HCT116 (cell line): ENCODE data around the gene LAMTOR3.

Experiments
- POLR2A ChIP-seq: IDR thresholded peaks from 2 replicates; pipeline ENCODE4 v1.7.0; 2011; ENCODE audit warnings: borderline replicate concordance; ENCODE audit not compliant: insufficient read depth, insufficient read length; ENCODE audit errors: extremely low read depth
- ZFX ChIP-seq: fragments of 450-650 bp; IDR thresholded peaks from 2 replicates; pipeline ENCODE4 v1.6.1; 2017
- TF ChIP-seq, protein P1 (sequence below), 3 experiments: fragments of 200-600 bp in 1 of 3; sonication (generic) in 1 of 3; IDR thresholded peaks in 2 of 3; conservative IDR thresholded peaks in 1 of 3; 2 replicates each; pipeline ENCODE4 v1.5.1; 2012 to 2017; ENCODE audit warnings: low read depth in 2 of 3, low read length in 2 of 3, antibody characterized with exemption in 1 of 3, borderline replicate concordance in 1 of 3, control low read depth in 1 of 3, mild to moderate bottlenecking in 1 of 3, mixed read lengths in 1 of 3, mixed run types in 1 of 3, moderate library complexity in 1 of 3; ENCODE audit not compliant: insufficient read depth in 1 of 3
- TF ChIP-seq, protein P2 (sequence below): IDR thresholded peaks from 2 replicates; pipeline ENCODE4 v1.6.1; 2011; ENCODE audit warnings: mild to moderate bottlenecking, low read length, moderate library complexity; ENCODE audit not compliant: insufficient replicate concordance; ENCODE audit errors: extremely low read depth
- TF ChIP-seq, protein P3 (sequence below): IDR thresholded peaks from 2 replicates; pipeline ENCODE4 v1.6.1; 2012
- TF ChIP-seq, protein P4 (sequence below): IDR thresholded peaks from 2 replicates; pipeline ENCODE4 v1.6.1; 2012; ENCODE audit warnings: low read depth

DNA sequence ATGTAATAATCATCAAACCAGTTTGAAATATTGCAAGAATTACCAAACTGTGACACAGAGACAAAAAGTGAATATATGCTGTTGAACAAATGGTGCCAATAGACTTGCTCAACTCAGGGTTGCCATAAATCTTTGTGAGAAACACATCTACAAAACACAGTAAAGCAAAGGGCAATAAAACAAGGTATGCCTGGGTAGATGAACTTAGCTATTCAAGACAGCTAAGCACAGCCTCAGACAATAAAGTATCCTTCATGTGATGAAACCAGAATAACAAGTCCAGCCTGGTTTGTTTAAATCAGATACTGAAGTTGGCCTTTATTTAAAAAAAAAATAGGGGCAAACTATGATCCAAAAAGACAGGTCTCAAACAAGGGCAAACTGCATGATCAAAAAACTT is 19.2 kb downstream of the LAMTOR3 start:
- TF ChIP-seq ZFX, result no peak
- no peak for TF ChIP-seq POLR2A
- TF ChIP-seq, protein P1, sequence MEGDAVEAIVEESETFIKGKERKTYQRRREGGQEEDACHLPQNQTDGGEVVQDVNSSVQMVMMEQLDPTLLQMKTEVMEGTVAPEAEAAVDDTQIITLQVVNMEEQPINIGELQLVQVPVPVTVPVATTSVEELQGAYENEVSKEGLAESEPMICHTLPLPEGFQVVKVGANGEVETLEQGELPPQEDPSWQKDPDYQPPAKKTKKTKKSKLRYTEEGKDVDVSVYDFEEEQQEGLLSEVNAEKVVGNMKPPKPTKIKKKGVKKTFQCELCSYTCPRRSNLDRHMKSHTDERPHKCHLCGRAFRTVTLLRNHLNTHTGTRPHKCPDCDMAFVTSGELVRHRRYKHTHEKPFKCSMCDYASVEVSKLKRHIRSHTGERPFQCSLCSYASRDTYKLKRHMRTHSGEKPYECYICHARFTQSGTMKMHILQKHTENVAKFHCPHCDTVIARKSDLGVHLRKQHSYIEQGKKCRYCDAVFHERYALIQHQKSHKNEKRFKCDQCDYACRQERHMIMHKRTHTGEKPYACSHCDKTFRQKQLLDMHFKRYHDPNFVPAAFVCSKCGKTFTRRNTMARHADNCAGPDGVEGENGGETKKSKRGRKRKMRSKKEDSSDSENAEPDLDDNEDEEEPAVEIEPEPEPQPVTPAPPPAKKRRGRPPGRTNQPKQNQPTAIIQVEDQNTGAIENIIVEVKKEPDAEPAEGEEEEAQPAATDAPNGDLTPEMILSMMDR (IDR thresholded peaks at IDR 0.05 in 2 of 3, conservative IDR thresholded peaks at IDR 0.05 in 1 of 3; ENCODE audit: borderline replicate concordance in 1 of 3, insufficient read depth in 1 of 3, low read depth in 2 of 3, low read length in 2 of 3), result no peak
- TF ChIP-seq, protein P2, sequence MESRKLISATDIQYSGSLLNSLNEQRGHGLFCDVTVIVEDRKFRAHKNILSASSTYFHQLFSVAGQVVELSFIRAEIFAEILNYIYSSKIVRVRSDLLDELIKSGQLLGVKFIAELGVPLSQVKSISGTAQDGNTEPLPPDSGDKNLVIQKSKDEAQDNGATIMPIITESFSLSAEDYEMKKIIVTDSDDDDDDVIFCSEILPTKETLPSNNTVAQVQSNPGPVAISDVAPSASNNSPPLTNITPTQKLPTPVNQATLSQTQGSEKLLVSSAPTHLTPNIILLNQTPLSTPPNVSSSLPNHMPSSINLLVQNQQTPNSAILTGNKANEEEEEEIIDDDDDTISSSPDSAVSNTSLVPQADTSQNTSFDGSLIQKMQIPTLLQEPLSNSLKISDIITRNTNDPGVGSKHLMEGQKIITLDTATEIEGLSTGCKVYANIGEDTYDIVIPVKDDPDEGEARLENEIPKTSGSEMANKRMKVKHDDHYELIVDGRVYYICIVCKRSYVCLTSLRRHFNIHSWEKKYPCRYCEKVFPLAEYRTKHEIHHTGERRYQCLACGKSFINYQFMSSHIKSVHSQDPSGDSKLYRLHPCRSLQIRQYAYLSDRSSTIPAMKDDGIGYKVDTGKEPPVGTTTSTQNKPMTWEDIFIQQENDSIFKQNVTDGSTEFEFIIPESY, result no peak
- TF ChIP-seq, protein P3, sequence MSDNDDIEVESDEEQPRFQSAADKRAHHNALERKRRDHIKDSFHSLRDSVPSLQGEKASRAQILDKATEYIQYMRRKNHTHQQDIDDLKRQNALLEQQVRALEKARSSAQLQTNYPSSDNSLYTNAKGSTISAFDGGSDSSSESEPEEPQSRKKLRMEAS, result no peak
- TF ChIP-seq, protein P4, sequence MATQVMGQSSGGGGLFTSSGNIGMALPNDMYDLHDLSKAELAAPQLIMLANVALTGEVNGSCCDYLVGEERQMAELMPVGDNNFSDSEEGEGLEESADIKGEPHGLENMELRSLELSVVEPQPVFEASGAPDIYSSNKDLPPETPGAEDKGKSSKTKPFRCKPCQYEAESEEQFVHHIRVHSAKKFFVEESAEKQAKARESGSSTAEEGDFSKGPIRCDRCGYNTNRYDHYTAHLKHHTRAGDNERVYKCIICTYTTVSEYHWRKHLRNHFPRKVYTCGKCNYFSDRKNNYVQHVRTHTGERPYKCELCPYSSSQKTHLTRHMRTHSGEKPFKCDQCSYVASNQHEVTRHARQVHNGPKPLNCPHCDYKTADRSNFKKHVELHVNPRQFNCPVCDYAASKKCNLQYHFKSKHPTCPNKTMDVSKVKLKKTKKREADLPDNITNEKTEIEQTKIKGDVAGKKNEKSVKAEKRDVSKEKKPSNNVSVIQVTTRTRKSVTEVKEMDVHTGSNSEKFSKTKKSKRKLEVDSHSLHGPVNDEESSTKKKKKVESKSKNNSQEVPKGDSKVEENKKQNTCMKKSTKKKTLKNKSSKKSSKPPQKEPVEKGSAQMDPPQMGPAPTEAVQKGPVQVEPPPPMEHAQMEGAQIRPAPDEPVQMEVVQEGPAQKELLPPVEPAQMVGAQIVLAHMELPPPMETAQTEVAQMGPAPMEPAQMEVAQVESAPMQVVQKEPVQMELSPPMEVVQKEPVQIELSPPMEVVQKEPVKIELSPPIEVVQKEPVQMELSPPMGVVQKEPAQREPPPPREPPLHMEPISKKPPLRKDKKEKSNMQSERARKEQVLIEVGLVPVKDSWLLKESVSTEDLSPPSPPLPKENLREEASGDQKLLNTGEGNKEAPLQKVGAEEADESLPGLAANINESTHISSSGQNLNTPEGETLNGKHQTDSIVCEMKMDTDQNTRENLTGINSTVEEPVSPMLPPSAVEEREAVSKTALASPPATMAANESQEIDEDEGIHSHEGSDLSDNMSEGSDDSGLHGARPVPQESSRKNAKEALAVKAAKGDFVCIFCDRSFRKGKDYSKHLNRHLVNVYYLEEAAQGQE, result no peak
